ENCODE measurements around the gene IFNA21. TPM values are rescaled to one million over a fixed set of nuclear protein-coding genes. Genes with fewer than 3 reads are reported as not detected.
"Not testable (repeated sequence)": the region's sequence is repeated elsewhere in the genome, so short reads cannot be mapped to it uniquely, and the experiment has no call there.

IFNA21 gene
- total RNA-seq (not detected in 2 replicates), polyA plus RNA-seq (not detected in 2 replicates)

DNA sequence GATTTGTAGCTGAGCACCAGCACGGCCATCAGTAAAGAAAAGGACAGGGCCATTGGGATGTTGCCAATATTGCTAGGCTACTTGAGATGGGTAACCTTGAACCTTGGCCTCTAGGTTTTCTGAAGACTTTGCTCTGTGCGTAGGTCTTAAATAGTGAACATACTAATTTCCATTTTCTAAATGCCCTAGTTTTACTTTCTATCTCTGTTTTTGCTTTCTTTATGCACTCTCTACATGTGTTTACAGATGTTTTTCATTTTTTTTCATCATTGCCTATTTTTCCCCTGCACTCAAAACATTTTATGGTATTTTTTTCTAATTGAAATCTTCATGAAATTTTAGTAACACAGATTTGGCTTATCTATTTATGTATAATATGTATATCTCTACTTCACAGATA lies at the start of gene IFNA21:
IFNA21 (minus strand) TSS at position 101 of the 400 bp plus-strand sequence; CDS start at position 53, 48 bp downstream.
- not testable (repeated sequence) for H3K9me3 ChIP-seq (ENCODE audit: low read depth)

GRCh38 chr9:21213411-21214326 lies 47.2 kb upstream of the IFNA21 start:
- not testable (repeated sequence) for H3K36me3 ChIP-seq; H3K4me1 ChIP-seq (ENCODE audit: low read depth); H3K4me3 ChIP-seq; H3K27ac ChIP-seq; H3K9me3 ChIP-seq (ENCODE audit: low read depth); H3K27me3 ChIP-seq
- peak; percentile 50 for TF ChIP-seq CTCF (IDR thresholded peaks at IDR 0.05; ENCODE audit: low read depth, low read length)
- DNase-seq (ENCODE audit: low read depth in 1 of 2, low spot score in 1 of 2) = peak; percentile 6 to 15

More for the DNA sequence above, at the start of gene IFNA21:
- DNase-seq (ENCODE audit: low read depth in 1 of 2, low spot score in 1 of 2); H3K4me1 ChIP-seq (ENCODE audit: low read depth); H3K4me3 ChIP-seq; H3K27ac ChIP-seq; H3K36me3 ChIP-seq; H3K27me3 ChIP-seq: not testable (repeated sequence)

DNA sequence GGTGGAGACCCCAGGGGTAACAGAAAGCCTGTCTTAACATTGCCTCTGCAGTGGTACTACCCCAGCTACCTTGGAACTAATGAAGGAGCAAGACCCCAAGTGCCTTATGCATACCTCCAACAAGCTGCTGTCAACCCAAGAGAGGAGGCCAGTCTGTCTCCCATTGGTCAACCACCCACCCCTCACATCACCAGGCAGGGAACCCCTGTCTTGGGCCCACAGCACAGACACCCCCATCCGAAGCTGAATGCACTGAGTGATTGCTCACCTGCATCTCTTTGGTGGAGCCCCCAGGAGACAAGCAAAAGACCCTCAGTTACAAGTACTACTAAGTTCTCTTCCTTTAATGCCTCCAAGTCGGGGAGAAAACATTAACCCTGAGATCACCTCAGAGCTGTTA lies 45.7 kb upstream of the IFNA21 start:
- not testable (repeated sequence) for H3K9me3 ChIP-seq (ENCODE audit: low read depth); H3K27me3 ChIP-seq; H3K4me3 ChIP-seq; H3K4me1 ChIP-seq (ENCODE audit: low read depth); H3K36me3 ChIP-seq; DNase-seq (ENCODE audit: low read depth in 1 of 2, low spot score in 1 of 2); H3K27ac ChIP-seq

DNA sequence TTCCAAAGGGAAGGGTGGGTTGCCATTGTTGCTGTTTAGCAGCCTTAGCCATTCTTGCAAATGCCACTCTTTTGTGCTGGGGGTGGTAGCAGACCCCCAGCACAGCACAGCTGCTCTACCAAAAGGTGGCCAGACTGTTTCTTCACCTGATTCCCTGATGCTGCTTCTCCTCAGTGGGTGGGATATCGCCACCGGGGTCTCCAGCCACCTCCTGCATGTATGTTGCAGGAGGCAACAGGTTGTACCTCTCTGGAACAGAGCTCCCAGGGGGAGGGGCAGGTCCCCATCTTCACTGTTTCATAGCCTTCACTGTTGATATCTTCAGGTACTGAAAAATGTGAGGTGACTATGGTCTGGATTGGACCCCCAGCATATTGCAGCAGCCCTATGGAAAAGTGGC lies 44.3 kb upstream of the IFNA21 start:
- not testable (repeated sequence) for H3K4me3 ChIP-seq; DNase-seq (ENCODE audit: low read depth in 1 of 2, low spot score in 1 of 2)

DNA sequence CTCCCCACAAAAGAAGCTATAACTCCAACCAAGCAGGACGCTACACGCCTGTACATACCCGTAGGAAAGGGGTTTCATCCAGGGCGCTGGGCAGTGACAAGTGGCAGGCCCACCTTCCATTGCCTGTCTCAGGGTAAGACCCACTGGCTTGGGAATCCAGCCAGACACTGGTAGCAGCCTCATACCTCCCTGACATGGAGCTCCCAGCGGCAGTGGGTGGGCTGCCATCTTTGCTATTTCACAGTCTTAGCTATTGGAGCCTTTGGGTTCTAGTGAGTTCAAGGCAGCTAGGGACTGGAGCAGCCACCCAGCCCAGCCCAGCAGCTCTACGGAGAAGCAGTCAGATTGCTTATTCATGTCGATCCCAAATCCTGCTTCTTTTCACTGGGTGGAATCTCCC lies 43.9 kb upstream of the IFNA21 start:
- H3K9me3 ChIP-seq (ENCODE audit: low read depth) = no peaks in the 10 kb centered on the region
- no peak for DNase-seq (ENCODE audit: low read depth in 1 of 2, low spot score in 1 of 2)
- no peak for TF ChIP-seq CTCF (IDR thresholded peaks at IDR 0.05; ENCODE audit: low read depth, low read length)

More for the DNA sequence above, 44.3 kb upstream of the IFNA21 start:
- H3K4me1 ChIP-seq (ENCODE audit: low read depth); H3K36me3 ChIP-seq; H3K9me3 ChIP-seq (ENCODE audit: low read depth); H3K27me3 ChIP-seq; H3K27ac ChIP-seq: not testable (repeated sequence)

DNA sequence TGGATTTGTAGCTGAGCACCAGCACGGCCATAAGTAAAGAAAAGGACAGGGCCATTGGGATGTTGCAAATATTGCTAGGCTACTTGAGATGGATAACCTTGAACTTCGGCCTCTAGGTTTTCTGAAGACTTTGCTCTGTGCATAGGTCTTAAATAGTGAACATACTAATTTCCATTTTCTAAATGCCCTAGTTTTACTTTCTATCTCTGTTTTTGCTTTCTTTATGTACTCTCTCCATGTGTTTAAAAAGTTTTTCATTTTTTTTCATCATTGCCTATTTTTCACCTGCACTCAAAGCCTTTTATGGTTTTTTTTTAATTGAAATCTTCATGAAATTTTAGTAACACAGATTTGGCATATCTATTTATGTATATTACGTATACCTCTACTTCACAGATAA lies 40.6 kb upstream of the IFNA21 start, which contains the start of gene IFNA10:
IFNA10 (minus strand) TSS at position 101 of the 400 bp plus-strand sequence; CDS start at position 55, 46 bp downstream.
- H3K27me3 ChIP-seq; H3K36me3 ChIP-seq; H3K9me3 ChIP-seq (ENCODE audit: low read depth); DNase-seq (ENCODE audit: low read depth in 1 of 2, low spot score in 1 of 2); H3K4me1 ChIP-seq (ENCODE audit: low read depth); H3K4me3 ChIP-seq; H3K27ac ChIP-seq: not testable (repeated sequence)

More for the DNA sequence above, 43.9 kb upstream of the IFNA21 start:
- H3K27ac ChIP-seq = no peak overlapping the region
- H3K4me3 ChIP-seq = no peak overlapping the region
- no peaks in the 10 kb centered on the region for H3K36me3 ChIP-seq
- no peaks in the 10 kb centered on the region for H3K27me3 ChIP-seq
- H3K4me1 ChIP-seq (ENCODE audit: low read depth) = no peaks in the 10 kb centered on the region

DNA sequence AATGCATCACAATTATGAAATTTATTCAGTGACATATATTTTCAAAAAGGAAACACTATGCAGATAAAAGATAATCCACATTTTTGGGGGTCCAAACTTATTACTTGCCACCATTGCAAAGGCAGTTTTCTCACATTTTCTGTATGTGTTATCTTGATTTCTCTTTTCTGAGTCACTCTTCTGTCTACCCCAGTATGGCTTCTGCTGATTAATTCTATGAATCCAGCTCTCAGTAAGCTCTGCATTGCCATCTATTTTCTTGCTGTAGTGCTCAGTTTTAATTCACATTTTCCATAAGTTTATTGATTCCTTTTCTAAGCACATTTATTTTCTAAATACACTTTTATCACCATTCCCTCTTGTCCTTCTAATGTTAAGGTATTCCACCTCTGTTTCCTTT lies 38.7 kb upstream of the IFNA21 start:
- DNase-seq (ENCODE audit: low read depth in 1 of 2, low spot score in 1 of 2) = no peak
- Histone ChIP-seq H3K27me3 (no peaks in the 10 kb centered on the region), H3K9me3 (ENCODE audit: low read depth) (no peaks in the 10 kb centered on the region), H3K4me3 (no peak overlapping the region), H3K36me3 (no peaks in the 10 kb centered on the region), H3K27ac (no peak overlapping the region), H3K4me1 (ENCODE audit: low read depth) (no peaks in the 10 kb centered on the region)
- no peak for TF ChIP-seq CTCF (IDR thresholded peaks at IDR 0.05; ENCODE audit: low read depth, low read length)

GRCh38 chr9:21202105-21202504 lies 35.6 kb upstream of the IFNA21 start, which contains the start of gene IFNA7:
Gene IFNA7, minus strand, starts transcription at chr9:21202205. Its CDS starts 40 bp downstream, at chr9:21202165.
- not testable (repeated sequence) for DNase-seq (ENCODE audit: low read depth in 1 of 2, low spot score in 1 of 2); H3K36me3 ChIP-seq; H3K27me3 ChIP-seq; H3K4me1 ChIP-seq (ENCODE audit: low read depth); H3K9me3 ChIP-seq (ENCODE audit: low read depth); H3K27ac ChIP-seq; H3K4me3 ChIP-seq
